HG03135 (cell line): ENCODE measurements around the gene TLX1.
A peak's percentile ranks its signal among the peaks of the same experiment; 100 is the strongest.

ENCODE experiments used
- ATAC-seq: cut with Tn5 transposase; IDR thresholded peaks from one replicate; pipeline ENCODE4 v1.9.1; 2021; ENCODE audit warnings: mild to moderate bottlenecking, moderate library complexity; ENCODE audit not compliant: unreplicated experiment

Gene TLX1

DNA sequence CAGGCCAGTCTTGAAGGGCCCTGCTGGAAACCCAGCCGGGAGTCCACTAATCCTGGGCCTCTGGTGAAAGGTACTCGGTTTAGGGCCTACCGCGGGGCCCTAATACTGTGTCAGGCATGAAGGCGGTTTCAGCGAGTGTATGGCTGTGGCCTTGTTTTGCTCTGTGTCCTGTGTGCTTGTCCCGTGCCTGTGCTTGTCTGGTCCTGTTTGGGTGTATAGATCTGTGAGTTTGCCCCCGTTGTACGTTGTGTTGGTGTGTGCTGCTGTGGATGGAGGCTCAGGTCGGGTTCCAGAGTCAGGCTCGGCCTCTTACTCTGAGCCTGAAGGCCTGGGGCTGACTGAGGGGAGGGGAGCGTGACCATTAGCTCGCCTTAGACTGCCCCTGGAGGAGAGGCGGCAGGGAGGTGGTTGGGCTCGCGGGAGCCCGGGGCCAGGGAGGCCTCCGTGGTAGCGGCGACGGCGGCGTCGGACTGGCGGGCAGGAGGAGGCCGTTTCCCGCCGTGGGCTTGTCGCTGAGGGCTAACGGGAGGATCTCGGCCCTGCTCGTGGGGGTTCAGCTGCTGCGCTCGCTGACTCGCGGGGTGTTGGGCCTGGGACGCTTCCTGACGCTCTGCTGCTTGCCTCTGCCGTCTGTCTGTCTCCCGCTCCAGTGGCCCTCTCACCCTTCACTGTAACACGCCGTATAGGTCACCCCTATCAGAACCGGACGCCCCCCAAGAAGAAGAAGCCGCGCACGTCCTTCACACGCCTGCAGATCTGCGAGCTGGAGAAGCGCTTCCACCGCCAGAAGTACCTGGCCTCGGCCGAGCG is 2.6 kb downstream of the TLX1 start:
- no peak for ATAC-seq

GRCh38 chr10:101134299-101135127 is 3.4 kb downstream of the TLX1 start:
- no peak for ATAC-seq

GRCh38 chr10:101135141-101136006 is 4.3 kb downstream of the TLX1 start:
- no peak for ATAC-seq

DNA sequence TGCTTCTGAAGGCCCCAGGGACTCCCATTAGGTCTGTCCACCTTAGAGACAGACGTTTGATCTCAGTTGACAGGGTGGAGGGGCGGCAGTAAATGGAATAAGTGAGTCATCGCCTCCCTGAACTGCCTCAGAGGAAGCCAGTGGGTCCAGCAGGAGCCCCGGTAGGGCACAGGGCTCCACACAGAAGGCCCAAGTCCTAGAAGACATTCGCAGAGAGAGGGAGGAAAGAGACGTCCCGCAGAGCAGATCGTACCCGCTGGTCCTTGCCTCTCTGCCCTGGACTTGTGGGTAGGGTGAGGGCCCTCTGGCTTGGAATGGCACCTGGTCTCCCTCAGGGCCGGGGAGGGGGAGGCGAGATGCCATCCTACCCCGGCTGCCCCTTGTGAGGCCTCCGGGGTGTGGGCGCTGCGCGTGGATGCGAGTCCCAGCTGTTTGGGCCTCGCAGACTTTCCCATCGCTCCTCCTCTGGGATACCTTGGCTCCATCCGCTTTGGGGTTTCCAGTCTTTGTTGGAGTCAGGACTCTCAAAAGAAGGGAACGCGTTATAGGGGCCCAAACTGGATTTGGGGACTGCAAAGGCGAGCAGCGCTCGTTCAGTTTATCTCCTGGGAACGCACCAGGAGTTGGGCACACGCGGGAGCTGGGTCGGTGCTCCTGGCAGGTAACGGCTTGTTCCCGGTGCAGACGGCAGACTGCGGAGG is 5.1 kb downstream of the TLX1 start:
- ATAC-seq = no peak

GRCh38 chr10:101136708-101137121 is 5.6 kb downstream of the TLX1 start:
- no peak for ATAC-seq

- ATAC-seq = no peak
These were observed 6.2 kb downstream of the TLX1 start for GRCh38 chr10:101137271-101137670.

- no peak for ATAC-seq
These were observed 7.8 kb downstream of the TLX1 start for GRCh38 chr10:101138788-101139420.

DNA sequence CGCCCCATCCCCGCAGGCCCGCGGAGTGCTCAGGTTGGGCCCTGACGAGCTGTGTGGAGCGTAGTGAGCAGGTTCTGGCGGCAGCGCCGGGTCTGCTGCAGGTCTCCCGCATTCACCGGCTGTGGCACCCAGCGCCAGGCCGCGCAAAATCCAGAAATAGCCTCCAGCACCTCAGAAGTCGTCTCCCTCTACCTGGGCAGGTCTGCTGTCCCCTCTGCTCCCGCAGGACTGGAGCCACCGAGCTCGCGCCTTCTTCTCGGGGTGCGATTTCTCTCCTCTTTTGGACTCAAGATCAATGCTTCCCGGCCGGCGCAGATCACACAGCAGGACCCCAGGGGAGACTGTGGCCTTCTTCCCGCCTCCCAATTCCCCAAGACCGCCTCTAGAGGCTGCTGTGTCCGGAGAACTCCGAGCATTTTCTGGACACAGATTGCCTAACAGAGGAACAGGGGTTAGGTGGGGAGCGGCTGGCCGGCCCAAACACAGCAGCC is 8.4 kb downstream of the TLX1 start:
- ATAC-seq = no peak

- ATAC-seq = no peak
These were observed 9.2 kb downstream of the TLX1 start for GRCh38 chr10:101140084-101140949.

- no peak for ATAC-seq
These were observed 10.0 kb downstream of the TLX1 start for GRCh38 chr10:101140950-101141615.

GRCh38 chr10:101141616-101142532 is 10.8 kb downstream of the TLX1 start:
- peak; percentile 69 for ATAC-seq

DNA sequence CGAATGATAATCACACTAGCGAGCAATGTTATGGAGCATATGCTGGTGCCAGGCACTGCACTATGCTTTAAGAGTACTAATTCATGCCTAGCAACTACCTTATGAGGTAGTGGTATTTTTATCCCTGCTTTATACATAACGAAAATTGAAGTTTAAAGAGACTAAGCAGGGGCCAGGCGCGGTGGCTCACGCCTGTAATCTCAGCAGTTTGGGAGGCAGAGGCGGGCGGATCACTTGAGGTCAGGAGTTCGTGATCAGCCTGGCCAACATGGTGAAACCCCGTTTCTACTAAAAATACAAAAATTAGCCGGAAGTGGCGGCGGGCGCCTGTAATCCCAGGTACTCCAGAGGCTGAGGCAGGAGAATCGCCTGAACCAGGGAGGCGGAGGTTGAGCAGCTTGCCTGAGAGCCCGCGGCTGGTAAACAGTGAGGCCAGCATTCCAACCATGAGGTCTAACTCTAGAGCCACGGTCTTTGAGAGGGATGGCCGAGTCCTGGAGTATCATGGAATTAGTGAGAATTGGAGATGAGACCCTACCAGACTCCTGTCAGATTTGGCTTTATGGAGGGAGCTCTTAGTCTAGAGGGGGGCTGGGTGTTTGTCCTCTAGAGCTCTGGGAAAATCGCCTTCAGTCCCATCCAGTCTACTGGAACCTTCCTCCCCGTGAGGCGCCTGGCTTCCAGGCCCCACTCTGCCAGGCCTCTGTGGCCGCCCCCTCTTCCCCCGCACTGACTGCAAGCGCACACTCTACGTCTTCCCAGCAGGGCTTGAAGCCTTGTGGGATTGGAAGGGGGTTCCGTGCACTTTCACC is 11.6 kb downstream of the TLX1 start:
- ATAC-seq = no peak

- no peak for ATAC-seq
These were observed 12.2 kb downstream of the TLX1 start for GRCh38 chr10:101143345-101143630.

- no peak for ATAC-seq
These were observed 13.0 kb downstream of the TLX1 start for GRCh38 chr10:101144053-101144452.

- no peak for ATAC-seq
These were observed 14.0 kb downstream of the TLX1 start for GRCh38 chr10:101145145-101145544.

GRCh38 chr10:101145750-101146391 is 14.8 kb downstream of the TLX1 start:
- no peak for ATAC-seq
